HepG2 (cell line): ENCODE measurements around the gene SRSF1. TPM values are rescaled to one million over a fixed set of nuclear protein-coding genes. Genes with fewer than 3 reads are reported as not detected.

Experiments
- FOXK2 ChIP-seq: fragments of 450-650 bp; IDR thresholded peaks from 2 replicates; pipeline ENCODE4 v1.6.1; 2016
- FOXO4 ChIP-seq: sonication (generic); formaldehyde crosslinking; conservative IDR thresholded peaks from 2 replicates; pipeline ENCODE4 v1.8.1; 2023; ENCODE audit warnings: missing genetic modification reagents
- GLI4 ChIP-seq: sonication (generic); formaldehyde crosslinking; IDR thresholded peaks from 2 replicates; pipeline ENCODE4 v1.5.1; 2020; ENCODE audit warnings: missing genetic modification reagents, mild to moderate bottlenecking, moderate library complexity, borderline replicate concordance
- HCFC1 ChIP-seq: fragments of 150-350 bp; IDR thresholded peaks from 2 replicates; pipeline ENCODE4 v1.6.1; 2014; ENCODE audit warnings: low read depth, low read length
- HOXD1 ChIP-seq: sonication (generic); formaldehyde crosslinking; IDR thresholded peaks from 2 replicates; pipeline ENCODE4 v1.5.0; 2020; ENCODE audit warnings: missing genetic modification reagents
- JUNB ChIP-seq: sonication (generic); formaldehyde crosslinking; IDR thresholded peaks from 2 replicates; pipeline ENCODE4 v1.8.0; 2022; ENCODE audit warnings: missing genetic modification reagents, mild to moderate bottlenecking, borderline replicate concordance
- MAF1 ChIP-seq: sonication (generic); formaldehyde crosslinking; IDR thresholded peaks from 2 replicates; pipeline ENCODE4 v1.5.0; 2020; ENCODE audit warnings: missing genetic modification reagents, borderline replicate concordance
- MXD4 ChIP-seq: IDR thresholded peaks from 2 replicates; pipeline ENCODE4 v1.6.1; 2016; ENCODE audit warnings: mild to moderate bottlenecking, missing biosample characterization, missing genetic modification reagents
- NFE2L1 ChIP-seq: sonication (generic); formaldehyde crosslinking; IDR thresholded peaks from 2 replicates; pipeline ENCODE4 v1.4.0; 2020; ENCODE audit warnings: missing genetic modification reagents, mild to moderate bottlenecking, borderline replicate concordance
- PPARG ChIP-seq: conservative IDR thresholded peaks from 2 replicates; pipeline ENCODE4 v1.6.1; 2016; ENCODE audit warnings: missing biosample characterization, missing genetic modification reagents
- SIN3B ChIP-seq: fragments of 150-350 bp; IDR thresholded peaks from 2 replicates; pipeline ENCODE4 v1.6.1; 2014; ENCODE audit warnings: low read length
- SNRNP70 ChIP-seq: fragments of 200-400 bp; formaldehyde crosslinking; IDR thresholded peaks from 2 replicates; pipeline ENCODE4 v1.6.1; 2017; ENCODE audit warnings: mild to moderate bottlenecking, low read depth, low read length, moderate library complexity
- SP140L ChIP-seq: sonication (generic); formaldehyde crosslinking; IDR thresholded peaks from 2 replicates; pipeline ENCODE4 v1.4.0; 2020; ENCODE audit warnings: missing genetic modification reagents, borderline replicate concordance
- THAP11 ChIP-seq: IDR thresholded peaks from 2 replicates; pipeline ENCODE4 v1.6.1; 2016; ENCODE audit warnings: missing biosample characterization, missing genetic modification reagents
- ZBTB20 ChIP-seq: sonication (generic); formaldehyde crosslinking; IDR thresholded peaks from 2 replicates; pipeline ENCODE4 v1.8.1; 2023; ENCODE audit warnings: missing genetic modification reagents, low read depth, mild to moderate bottlenecking, borderline replicate concordance
- ZBTB7A ChIP-seq: sonication (generic); formaldehyde crosslinking; IDR thresholded peaks from 2 replicates; pipeline ENCODE4 v1.8.0; 2022; ENCODE audit warnings: mild to moderate bottlenecking, missing genetic modification reagents
- ZC3H13 ChIP-seq: sonication (generic); formaldehyde crosslinking; IDR thresholded peaks from 2 replicates; pipeline ENCODE4 v1.8.1; 2023; ENCODE audit warnings: mild to moderate bottlenecking, missing genetic modification reagents, moderate library complexity
- ZFP36 ChIP-seq: fragments of 150-350 bp; IDR thresholded peaks from 2 replicates; pipeline ENCODE4 v1.6.1; 2018; ENCODE audit warnings: borderline replicate concordance, low read length, low read depth; ENCODE audit not compliant: partially characterized antibody
- ZNF343 ChIP-seq: sonication (generic); formaldehyde crosslinking; IDR thresholded peaks from 2 replicates; pipeline ENCODE4 v1.4.0; 2020; ENCODE audit warnings: mild to moderate bottlenecking, missing genetic modification reagents
- ZNF354B ChIP-seq: sonication (generic); formaldehyde crosslinking; IDR thresholded peaks from 2 replicates; pipeline ENCODE4 v1.8.0; 2022; ENCODE audit warnings: mild to moderate bottlenecking, missing genetic modification reagents
- ZNF556 ChIP-seq: sonication (generic); formaldehyde crosslinking; IDR thresholded peaks from 2 replicates; pipeline ENCODE4 v1.4.0; 2020; ENCODE audit warnings: mild to moderate bottlenecking, missing genetic modification reagents, borderline replicate concordance
- ZNF672 ChIP-seq: sonication (generic); formaldehyde crosslinking; IDR thresholded peaks from 2 replicates; pipeline ENCODE4 v1.8.1; 2022; ENCODE audit warnings: missing genetic modification reagents
- ZNF720 ChIP-seq: sonication (generic); formaldehyde crosslinking; IDR thresholded peaks from 2 replicates; pipeline ENCODE4 v1.4.0; 2020; ENCODE audit warnings: missing genetic modification reagents
- ZSCAN12 ChIP-seq: sonication (generic); formaldehyde crosslinking; IDR thresholded peaks from 2 replicates; pipeline ENCODE4 v1.9.0; 2021; ENCODE audit warnings: mild to moderate bottlenecking, missing genetic modification reagents
- ZSCAN31 ChIP-seq: sonication (generic); formaldehyde crosslinking; IDR thresholded peaks from 2 replicates; pipeline ENCODE4 v1.5.0; 2020; ENCODE audit warnings: low read depth, mild to moderate bottlenecking, missing genetic modification reagents
- polyA plus RNA-seq, 8 experiments: library from polyadenylated mRNA; depleted of rRNA in 3 of 8; stranded (reverse) in 7 of 8; unstranded in 1 of 8; fragments of >200 nt; fragmentation: Illumina TruSeq in 4 of 8; extraction: Trizol in 4 of 8; gene quantifications; 2 replicates each; pipeline versions ENCODE4 v1.2.1 to v1.2.3, GENCODE V29; 2011 to 2016; ENCODE audit warnings: low read depth in 4 of 8, missing spikeins in 1 of 8, mixed read lengths in 1 of 8; ENCODE audit not compliant: insufficient read depth in 1 of 8
- total RNA-seq, 5 experiments: library from RNA; depleted of rRNA; stranded (reverse); fragments of >200 nt; fragmentation: Illumina TruSeq; extraction: Trizol; gene quantifications; 2 replicates each; pipeline ENCODE4 v1.2.3, GENCODE V29; 2016; ENCODE audit warnings: low read depth in 1 of 5
- TF ChIP-seq, protein P1 (sequence below): sonication (generic); formaldehyde crosslinking; IDR thresholded peaks from 2 replicates; pipeline ENCODE4 v1.5.1; 2020; ENCODE audit warnings: missing genetic modification reagents, mild to moderate bottlenecking, borderline replicate concordance
- TF ChIP-seq, protein P2 (sequence below): sonication (generic); formaldehyde crosslinking; IDR thresholded peaks from 2 replicates; pipeline ENCODE4 v1.5.0; 2020; ENCODE audit warnings: missing genetic modification reagents

The SRSF1 gene
- total and polyA plus RNA-seq, 2 of the 13 experiments (the other 11 are each of a cell fraction or from before 2014, with no cell fraction given), result 142 to 445 TPM

GRCh38 chr17:57988301-57989250, 18.5 kb downstream of the SRSF1 start (continued):
- TF ChIP-seq, protein P1, sequence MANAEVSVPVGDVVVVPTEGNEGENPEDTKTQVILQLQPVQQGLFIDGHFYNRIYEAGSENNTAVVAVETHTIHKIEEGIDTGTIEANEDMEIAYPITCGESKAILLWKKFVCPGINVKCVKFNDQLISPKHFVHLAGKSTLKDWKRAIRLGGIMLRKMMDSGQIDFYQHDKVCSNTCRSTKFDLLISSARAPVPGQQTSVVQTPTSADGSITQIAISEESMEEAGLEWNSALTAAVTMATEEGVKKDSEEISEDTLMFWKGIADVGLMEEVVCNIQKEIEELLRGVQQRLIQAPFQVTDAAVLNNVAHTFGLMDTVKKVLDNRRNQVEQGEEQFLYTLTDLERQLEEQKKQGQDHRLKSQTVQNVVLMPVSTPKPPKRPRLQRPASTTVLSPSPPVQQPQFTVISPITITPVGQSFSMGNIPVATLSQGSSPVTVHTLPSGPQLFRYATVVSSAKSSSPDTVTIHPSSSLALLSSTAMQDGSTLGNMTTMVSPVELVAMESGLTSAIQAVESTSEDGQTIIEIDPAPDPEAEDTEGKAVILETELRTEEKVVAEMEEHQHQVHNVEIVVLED (CRISPR knock-in tag), result no peak; the same call in 1 of the 2 replicates
- TF ChIP-seq NFE2L1, result no peak
- peak; percentile 7; the same call in 1 of the 2 replicates for TF ChIP-seq MXD4 (CRISPR knock-in tag)
- no peak for TF ChIP-seq JUNB (CRISPR knock-in tag)
- TF ChIP-seq ZC3H13 (CRISPR knock-in tag), result peak; percentile 69; the same call in 1 of the 2 replicates
- no peak for TF ChIP-seq SNRNP70
- peak; percentile 68; the same call in 1 of the 2 replicates for TF ChIP-seq ZNF556
- TF ChIP-seq ZBTB20, result no peak
- TF ChIP-seq ZBTB7A (CRISPR knock-in tag), result no peak
- no peak for TF ChIP-seq GLI4
- TF ChIP-seq MAF1 (CRISPR knock-in tag), result no peak
- no peak for TF ChIP-seq ZNF720 (CRISPR knock-in tag)
- TF ChIP-seq ZNF672 (CRISPR knock-in tag), result no peak
- TF ChIP-seq SIN3B, result no peak
- TF ChIP-seq ZNF354B (CRISPR knock-in tag), result peak; percentile 55; the same call in 1 of the 2 replicates
- no peak for TF ChIP-seq FOXO4 (CRISPR knock-in tag)
- peak; percentile 87 for TF ChIP-seq ZNF343 (CRISPR knock-in tag)
- no peak for TF ChIP-seq SP140L (CRISPR knock-in tag)
- TF ChIP-seq FOXK2, result no peak
- TF ChIP-seq, protein P2, sequence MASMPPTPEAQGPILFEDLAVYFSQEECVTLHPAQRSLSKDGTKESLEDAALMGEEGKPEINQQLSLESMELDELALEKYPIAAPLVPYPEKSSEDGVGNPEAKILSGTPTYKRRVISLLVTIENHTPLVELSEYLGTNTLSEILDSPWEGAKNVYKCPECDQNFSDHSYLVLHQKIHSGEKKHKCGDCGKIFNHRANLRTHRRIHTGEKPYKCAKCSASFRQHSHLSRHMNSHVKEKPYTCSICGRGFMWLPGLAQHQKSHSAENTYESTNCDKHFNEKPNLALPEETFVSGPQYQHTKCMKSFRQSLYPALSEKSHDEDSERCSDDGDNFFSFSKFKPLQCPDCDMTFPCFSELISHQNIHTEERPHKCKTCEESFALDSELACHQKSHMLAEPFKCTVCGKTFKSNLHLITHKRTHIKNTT, result no peak
- 0 out of 2 replicates have a peak, but pooled peaks have one; percentile 34 for TF ChIP-seq ZSCAN31 (CRISPR knock-in tag)
- TF ChIP-seq ZFP36, result no peak
- TF ChIP-seq HCFC1, result peak; percentile 31; the same call in 1 of the 2 replicates
- no peak for TF ChIP-seq HOXD1
- no peak for TF ChIP-seq ZSCAN12 (CRISPR knock-in tag)
- TF ChIP-seq THAP11 (CRISPR knock-in tag), result peak; percentile 22; the same call in 1 of the 2 replicates
- TF ChIP-seq PPARG (CRISPR knock-in tag), result 0 out of 2 replicates have a peak, but pooled peaks have one; percentile 7
